Parathyroid adenoma (tissue), 2 donors: Measurements from ENCODE around the gene C12orf76.
"Not testable (repeated sequence)": the region's sequence is repeated elsewhere in the genome, so short reads cannot be mapped to it uniquely, and the experiment has no call there.

Experiments
- H2AFZ ChIP-seq: fragments of 300-600 bp; sonication (generic); one replicate; pipeline ENCODE4 v1.7.0; 2017; ENCODE audit warnings: antibody characterized with exemption, mild to moderate bottlenecking
- H3K27ac ChIP-seq: fragments of 300-600 bp; sonication (generic); one replicate; pipeline ENCODE4 v1.7.0; 2017
- H3K27me3 ChIP-seq: fragments of 300-600 bp; sonication (generic); one replicate; pipeline ENCODE4 v1.7.0; 2017; ENCODE audit warnings: low read length; ENCODE audit not compliant: control insufficient read depth, insufficient read depth
- H3K36me3 ChIP-seq: fragments of 300-600 bp; sonication (generic); one replicate; pipeline ENCODE4 v1.7.0; 2017; ENCODE audit warnings: low read length; ENCODE audit not compliant: control insufficient read depth, insufficient read depth
- H3K4me1 ChIP-seq: fragments of 300-600 bp; sonication (generic); one replicate; pipeline ENCODE4 v1.7.0; 2017; ENCODE audit warnings: control low read depth
- H3K4me2 ChIP-seq: fragments of 300-600 bp; sonication (generic); one replicate; pipeline ENCODE4 v1.7.0; 2017; ENCODE audit warnings: low read length
- H3K4me3 ChIP-seq: fragments of 300-600 bp; sonication (generic); one replicate; pipeline ENCODE4 v1.7.0; 2017; ENCODE audit warnings: low read depth, low read length
- H3K79me2 ChIP-seq: fragments of 300-600 bp; sonication (generic); one replicate; pipeline ENCODE4 v1.7.0; 2017; ENCODE audit warnings: control low read depth
- H3K9ac ChIP-seq: fragments of 300-600 bp; sonication (generic); one replicate; pipeline ENCODE4 v1.7.0; 2017; ENCODE audit warnings: mild to moderate bottlenecking
- H3K9me3 ChIP-seq: fragments of 300-600 bp; sonication (generic); one replicate; pipeline ENCODE4 v1.7.0; 2017; ENCODE audit warnings: low read length; ENCODE audit not compliant: control insufficient read depth
- CTCF ChIP-seq: fragments of 300-600 bp; sonication (generic); IDR thresholded peaks from one replicate; pipeline ENCODE4 v1.7.0; 2017; ENCODE audit warnings: antibody characterized with exemption, mild to moderate bottlenecking
- donor health status: primary hyperparathyroidism.

Gene C12orf76

GRCh38 chr12:110050927-110051326 lies 2.6 kb upstream of the C12orf76 start:
- H3K27me3 ChIP-seq = no peaks in the 10 kb centered on the region
- H3K4me2 ChIP-seq = no peak overlapping the region
- no peaks in the 10 kb centered on the region for H3K36me3 ChIP-seq
- H2AFZ ChIP-seq = no peak overlapping the region
- no peak overlapping the region for H3K27ac ChIP-seq
- no peak overlapping the region for H3K9ac ChIP-seq
- H3K4me3 ChIP-seq = no peak overlapping the region
- peaks cover 11% of the 10 kb centered on the region for H3K4me1 ChIP-seq
- no peak for TF ChIP-seq CTCF
- peaks cover 12% of the 10 kb centered on the region for H3K79me2 ChIP-seq
- no peaks in the 10 kb centered on the region for H3K9me3 ChIP-seq

- Histone ChIP-seq H3K4me1 (peaks cover 11% of the 10 kb centered on the region), H2AFZ (peak overlapping the region; percentile 20), H3K79me2 (peaks cover 12% of the 10 kb centered on the region)
- not testable (repeated sequence) for H3K4me2 ChIP-seq, H3K9ac ChIP-seq, H3K36me3 ChIP-seq, H3K27ac ChIP-seq, H3K4me3 ChIP-seq, H3K9me3 ChIP-seq, H3K27me3 ChIP-seq
Observed at GRCh38 chr12:110049666-110050065, 1.3 kb upstream of the C12orf76 start.

GRCh38 chr12:110049034-110049433 lies 712 bp upstream of the C12orf76 start:
- H3K9ac ChIP-seq, H3K9me3 ChIP-seq, H3K27me3 ChIP-seq, H3K36me3 ChIP-seq: not testable (repeated sequence)
- peak overlapping the region; percentile 83 for H3K4me2 ChIP-seq
- peak overlapping the region; percentile 69 for H3K4me3 ChIP-seq
- H3K27ac ChIP-seq = peak overlapping the region; percentile 73
- H2AFZ ChIP-seq = peak overlapping the region; percentile 92
- H3K4me1 ChIP-seq = peaks cover 11% of the 10 kb centered on the region
- H3K79me2 ChIP-seq = peaks cover 12% of the 10 kb centered on the region

GRCh38 chr12:110047297-110047940 lies 903 bp downstream of the C12orf76 start:
- H3K4me3 ChIP-seq = peak overlapping the region; percentile 69
- peaks cover 16% of the 10 kb centered on the region for H3K4me1 ChIP-seq
- H2AFZ ChIP-seq = peak overlapping the region; percentile 92
- H3K27me3 ChIP-seq = no peaks in the 10 kb centered on the region
- peak overlapping the region; percentile 83 for H3K4me2 ChIP-seq
- peaks cover 14% of the 10 kb centered on the region for H3K79me2 ChIP-seq
- peak overlapping the region; percentile 78 for H3K9ac ChIP-seq
- TF ChIP-seq CTCF = no peak
- no peaks in the 10 kb centered on the region for H3K9me3 ChIP-seq
- H3K27ac ChIP-seq = peak overlapping the region; percentile 73
- no peaks in the 10 kb centered on the region for H3K36me3 ChIP-seq

- no peak for TF ChIP-seq CTCF
- no peak overlapping the region for H3K4me3 ChIP-seq
- no peak overlapping the region for H2AFZ ChIP-seq
- H3K79me2 ChIP-seq = peaks cover 14% of the 10 kb centered on the region
- H3K9me3 ChIP-seq = no peaks in the 10 kb centered on the region
- H3K36me3 ChIP-seq = no peaks in the 10 kb centered on the region
- H3K27me3 ChIP-seq = no peaks in the 10 kb centered on the region
- no peak overlapping the region for H3K9ac ChIP-seq
- H3K27ac ChIP-seq = no peak overlapping the region
- H3K4me1 ChIP-seq = peaks cover 16% of the 10 kb centered on the region
- no peak overlapping the region for H3K4me2 ChIP-seq
Observed at GRCh38 chr12:110046451-110047187, 1.7 kb downstream of the C12orf76 start.
